IMR-90 (cell line): Measurements from ENCODE around the gene GPRIN2. TPM values are rescaled to one million over a fixed set of nuclear protein-coding genes. Genes with fewer than 3 reads are reported as not detected.

ENCODE experiments used
- BHLHE40 ChIP-seq: fragments of 150-350 bp; IDR thresholded peaks from 2 replicates; pipeline ENCODE4 v1.6.1; 2016; ENCODE audit warnings: mild to moderate bottlenecking, low read depth, low read length
- polyA plus RNA-seq, 3 experiments: library from polyadenylated mRNA; depleted of rRNA; stranded (reverse); fragments of >200 nt; gene quantifications; 2 replicates each; pipeline ENCODE4 v1.2.3, GENCODE V29; 2012; ENCODE audit warnings: low replicate concordance in 1 of 3
- total RNA-seq: library from RNA; depleted of rRNA; stranded (reverse); fragments of >200 nt; gene quantifications from 2 replicates; pipeline ENCODE4 v1.2.3, GENCODE V29; 2012
- TF ChIP-seq, protein P1 (sequence below): conservative IDR thresholded peaks from 2 replicates; pipeline ENCODE4 v1.5.1; 2012; ENCODE audit warnings: mild to moderate bottlenecking, low read depth, low read length, improper control_type of control experiment

GPRIN2 gene
- total and polyA plus RNA-seq, 2 of the 4 experiments (the other 2 are of a cell fraction): under 0.01 TPM; not detected in 1

DNA sequence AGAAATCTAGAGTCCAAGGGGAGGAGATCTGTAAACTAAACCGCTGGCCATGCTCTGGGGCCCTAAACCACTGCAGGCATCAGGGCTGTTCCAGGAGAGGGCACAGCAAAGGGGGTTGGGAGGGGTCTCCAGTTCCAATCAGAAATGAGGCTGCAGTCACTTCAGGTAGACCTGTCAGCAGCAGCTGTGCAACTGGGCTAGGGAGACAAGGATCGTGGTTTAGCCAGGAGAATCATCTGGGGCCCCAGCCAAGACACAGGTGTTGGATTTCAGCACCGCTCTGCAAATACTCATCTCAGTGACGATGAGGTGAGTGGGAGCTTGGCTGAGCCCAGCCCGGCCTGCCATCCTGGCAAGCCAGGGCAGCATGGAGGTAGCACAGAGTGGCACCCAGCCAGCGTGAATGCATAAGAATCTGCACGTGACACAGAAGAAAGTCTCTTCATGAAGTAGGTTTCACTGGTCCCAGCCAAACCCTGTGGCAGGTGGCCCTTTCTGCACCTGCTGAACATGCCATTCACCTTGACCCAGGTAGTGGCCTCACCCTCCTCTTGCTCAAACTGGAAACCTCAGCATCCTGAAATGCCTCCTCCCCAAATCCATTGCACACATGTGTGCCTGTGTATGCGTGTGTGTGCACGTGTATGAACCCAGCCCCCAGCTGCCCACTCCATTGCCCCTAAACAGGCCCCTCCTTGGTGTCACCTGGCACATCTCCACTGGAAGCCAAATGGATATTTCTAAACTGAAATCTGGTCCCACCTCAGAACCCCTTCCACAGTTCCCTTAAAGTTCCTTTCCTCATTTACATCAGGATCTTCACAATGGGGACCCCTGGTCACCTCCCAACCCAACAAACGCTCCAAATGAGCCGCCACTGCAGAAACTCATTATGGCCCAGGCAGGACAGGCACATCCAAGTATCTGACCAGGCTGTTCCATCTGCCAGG lies 9.6 kb downstream of the GPRIN2 start (continued):
- TF ChIP-seq, protein P1, sequence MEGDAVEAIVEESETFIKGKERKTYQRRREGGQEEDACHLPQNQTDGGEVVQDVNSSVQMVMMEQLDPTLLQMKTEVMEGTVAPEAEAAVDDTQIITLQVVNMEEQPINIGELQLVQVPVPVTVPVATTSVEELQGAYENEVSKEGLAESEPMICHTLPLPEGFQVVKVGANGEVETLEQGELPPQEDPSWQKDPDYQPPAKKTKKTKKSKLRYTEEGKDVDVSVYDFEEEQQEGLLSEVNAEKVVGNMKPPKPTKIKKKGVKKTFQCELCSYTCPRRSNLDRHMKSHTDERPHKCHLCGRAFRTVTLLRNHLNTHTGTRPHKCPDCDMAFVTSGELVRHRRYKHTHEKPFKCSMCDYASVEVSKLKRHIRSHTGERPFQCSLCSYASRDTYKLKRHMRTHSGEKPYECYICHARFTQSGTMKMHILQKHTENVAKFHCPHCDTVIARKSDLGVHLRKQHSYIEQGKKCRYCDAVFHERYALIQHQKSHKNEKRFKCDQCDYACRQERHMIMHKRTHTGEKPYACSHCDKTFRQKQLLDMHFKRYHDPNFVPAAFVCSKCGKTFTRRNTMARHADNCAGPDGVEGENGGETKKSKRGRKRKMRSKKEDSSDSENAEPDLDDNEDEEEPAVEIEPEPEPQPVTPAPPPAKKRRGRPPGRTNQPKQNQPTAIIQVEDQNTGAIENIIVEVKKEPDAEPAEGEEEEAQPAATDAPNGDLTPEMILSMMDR: no peak
- TF ChIP-seq BHLHE40: no peak
